H1 (cell line): ENCODE measurements around the gene RASAL1. TPM values are rescaled to one million over a fixed set of nuclear protein-coding genes. Genes with fewer than 3 reads are reported as not detected.

Experiments
- CTCF ChIA-PET: fragments of 300-600 bp; sonication (Branson Sonifier 250); formaldehyde crosslinking; loops from one replicate; lab custom pipeline; 2021; ENCODE audit not compliant: partially characterized antibody; lab: Charles Lee
- POLR2A ChIA-PET: fragments of 300-600 bp; sonication (Branson Sonifier 250); formaldehyde crosslinking; loops from one replicate; lab custom pipeline; 2021; ENCODE audit warnings: inconsistent platforms; ENCODE audit not compliant: partially characterized antibody; lab: Charles Lee
- DNase-seq, 2 experiments: peaks; one replicate each; pipeline versions ENCODE4 v3.0.0 to v3.0.0-alpha.2; 2010 to 2022; ENCODE audit warnings: low spot score in 2 of 2, low read depth in 1 of 2, mixed read lengths in 1 of 2
- FAIRE-seq: peaks from 2 replicates; lab custom pipeline; 2011; peaks lifted over from hg19 to GRCh38; lab: Jason Lieb, UNC
- H2AFZ ChIP-seq: 2 replicates; pipeline ENCODE4 v1.8.1; 2012; ENCODE audit warnings: low read length, inconsistent platforms
- H2AK5ac ChIP-seq: 2 replicates; pipeline ENCODE4 v1.6.1; 2013; ENCODE audit warnings: low read depth, low read length
- H2BK120ac ChIP-seq: replicated peaks from 2 replicates; pipeline ENCODE3; 2013; ENCODE audit warnings: low read depth, low read length, inconsistent platforms
- H2BK12ac ChIP-seq: 2 replicates; pipeline ENCODE4 v1.6.1; 2013; ENCODE audit warnings: low read depth, low read length
- H2BK15ac ChIP-seq: 2 replicates; pipeline ENCODE4 v1.6.1; 2013; ENCODE audit warnings: low read length
- H2BK20ac ChIP-seq: 2 replicates; pipeline ENCODE4 v1.6.1; 2013; ENCODE audit warnings: low read length
- H2BK5ac ChIP-seq: 2 replicates; pipeline ENCODE4 v1.6.1; 2013; ENCODE audit warnings: low read depth, low read length
- H3K14ac ChIP-seq: 2 replicates; pipeline ENCODE4 v1.6.1; 2013; ENCODE audit warnings: inconsistent platforms; ENCODE audit not compliant: insufficient read length
- H3K18ac ChIP-seq: 2 replicates; pipeline ENCODE4 v1.6.1; 2013; ENCODE audit warnings: low read length; ENCODE audit errors: extremely low read depth
- H3K23ac ChIP-seq: 2 replicates; pipeline ENCODE4 v1.6.1; 2013; ENCODE audit warnings: inconsistent platforms; ENCODE audit not compliant: insufficient read length
- H3K23me2 ChIP-seq: 2 replicates; pipeline ENCODE4 v1.6.1; 2013; ENCODE audit warnings: low read depth, low read length
- H3K27ac ChIP-seq: 2 replicates; pipeline ENCODE4 v1.6.1; 2011; ENCODE audit warnings: low read depth, low read length, inconsistent platforms
- H3K27me3 ChIP-seq, 4 experiments: replicated peaks in 1 of 4; 1 replicate in 1 of 4; 2 replicates in 3 of 4; pipeline versions ENCODE4 v1.6.1 to v1.8.1; 2011 to 2013; ENCODE audit warnings: low read length in 3 of 4, mild to moderate bottlenecking in 3 of 4, inconsistent platforms in 2 of 4, mixed read lengths in 2 of 4, moderate library complexity in 1 of 4; ENCODE audit not compliant: control insufficient read depth in 3 of 4, insufficient read depth in 3 of 4; ENCODE audit errors: extremely low read depth in 1 of 4
- H3K36me3 ChIP-seq, 4 experiments: 2 replicates each; pipeline versions ENCODE4 v1.6.1 to v1.8.1; 2011 to 2013; ENCODE audit warnings: mild to moderate bottlenecking in 4 of 4, low read length in 3 of 4, moderate library complexity in 2 of 4, control low read depth in 1 of 4, inconsistent platforms in 1 of 4; ENCODE audit not compliant: insufficient read depth in 4 of 4, control insufficient read depth in 2 of 4
- H3K4ac ChIP-seq: replicated peaks from 2 replicates; pipeline ENCODE3; 2013; ENCODE audit warnings: low read length, low read depth, mixed read lengths, inconsistent platforms; ENCODE audit not compliant: insufficient read length
- H3K4me1 ChIP-seq, 4 experiments: replicated peaks in 1 of 4; 1 replicate in 1 of 4; 2 replicates in 3 of 4; pipeline versions ENCODE4 v1.6.1 to v1.8.1; 2011 to 2013; ENCODE audit warnings: low read length in 3 of 4, inconsistent platforms in 2 of 4, mixed read lengths in 1 of 4; ENCODE audit not compliant: insufficient read depth in 4 of 4, control insufficient read depth in 3 of 4
- H3K4me2 ChIP-seq, 2 experiments: 2 replicates each; pipeline versions ENCODE4 v1.6.1 to v1.8.1; 2011 to 2013; ENCODE audit warnings: low read depth in 2 of 2, low read length in 2 of 2, control low read depth in 1 of 2, inconsistent platforms in 1 of 2, mild to moderate bottlenecking in 1 of 2; ENCODE audit not compliant: insufficient read depth in 1 of 2
- H3K4me3 ChIP-seq, 4 experiments: fragments of 200-600, 300-600 bp in 1 of 4; sonication (generic), shearing (Covaris generic), sonication (Bioruptor Twin) in 1 of 4; 2 replicates each; pipeline versions ENCODE4 v1.5.1 to v1.8.1; 2011 to 2016; ENCODE audit warnings: low read length in 4 of 4, low read depth in 3 of 4, control low read depth in 2 of 4, inconsistent platforms in 2 of 4, mild to moderate bottlenecking in 2 of 4, mixed read lengths in 1 of 4, moderate library complexity in 1 of 4; ENCODE audit not compliant: insufficient read depth in 2 of 4; ENCODE audit errors: extremely low read depth in 1 of 4
- H3K56ac ChIP-seq: replicated peaks from 2 replicates; pipeline ENCODE3; 2013; ENCODE audit warnings: low read depth, mild to moderate bottlenecking, mixed read lengths, low read length, inconsistent platforms; ENCODE audit not compliant: insufficient read length
- H3K79me1 ChIP-seq: 2 replicates; pipeline ENCODE4 v1.6.1; 2013; ENCODE audit warnings: low read depth, low read length, control low read depth
- H3K79me2 ChIP-seq, 2 experiments: 2 replicates each; pipeline versions ENCODE4 v1.6.1 to v1.8.1; 2012 to 2013; ENCODE audit warnings: low read length in 2 of 2, mild to moderate bottlenecking in 2 of 2, inconsistent platforms in 1 of 2; ENCODE audit not compliant: insufficient read depth in 2 of 2, control insufficient read depth in 1 of 2
- H3K9ac ChIP-seq, 4 experiments: replicated peaks in 1 of 4; 1 replicate in 1 of 4; 2 replicates in 3 of 4; pipeline versions ENCODE4 v1.6.1 to v1.8.1; 2011 to 2013; ENCODE audit warnings: low read depth in 3 of 4, low read length in 3 of 4, control low read depth in 2 of 4, mild to moderate bottlenecking in 2 of 4, moderate library complexity in 2 of 4, inconsistent platforms in 1 of 4; ENCODE audit errors: extremely low read depth in 1 of 4
- H3K9me3 ChIP-seq, 2 experiments: 2 replicates each; pipeline versions ENCODE4 v1.6.1 to v1.8.1; 2012 to 2013; ENCODE audit warnings: mild to moderate bottlenecking in 2 of 2, moderate library complexity in 2 of 2, control low read depth in 1 of 2, inconsistent platforms in 1 of 2, low read depth in 1 of 2, low read length in 1 of 2, mixed read lengths in 1 of 2; ENCODE audit not compliant: insufficient read depth in 2 of 2
- H4K20me1 ChIP-seq, 2 experiments: replicated peaks in 1 of 2; 2 replicates each; pipeline versions ENCODE3 to v1.8.1; 2011 to 2013; ENCODE audit warnings: inconsistent platforms in 2 of 2, low read length in 2 of 2, mild to moderate bottlenecking in 1 of 2; ENCODE audit not compliant: insufficient read depth in 2 of 2, control insufficient read depth in 1 of 2
- H4K5ac ChIP-seq: 2 replicates; pipeline ENCODE4 v1.6.1; 2013; ENCODE audit warnings: low read length, low read depth, mixed read lengths, inconsistent platforms; ENCODE audit not compliant: insufficient read length
- H4K8ac ChIP-seq: 2 replicates; pipeline ENCODE4 v1.8.0; 2013; ENCODE audit warnings: mild to moderate bottlenecking, moderate library complexity, low read length, inconsistent platforms; ENCODE audit not compliant: insufficient read depth; ENCODE audit errors: extremely low read depth
- H4K91ac ChIP-seq: replicated peaks from 2 replicates; pipeline ENCODE3; 2013; ENCODE audit warnings: low read length, mixed read lengths, inconsistent platforms; ENCODE audit not compliant: insufficient read length
- JUN ChIP-seq: IDR thresholded peaks from 2 replicates; pipeline ENCODE4 v1.6.1; 2011; ENCODE audit warnings: low read depth, mild to moderate bottlenecking, improper control_type of control experiment, low read length
- KDM1A ChIP-seq: fragments of 200-600, 300-600 bp; sonication (generic); IDR thresholded peaks from 2 replicates; pipeline ENCODE4 v1.7.1; 2016; ENCODE audit warnings: mild to moderate bottlenecking, low read length, borderline replicate concordance
- TBP ChIP-seq: IDR thresholded peaks from 2 replicates; pipeline ENCODE4 v1.6.1; 2011; ENCODE audit warnings: low read depth, low read length, improper control_type of control experiment
- WGBS, 2 experiments: shearing (Covaris generic) in 1 of 2; methylation state at CpG; one replicate each; pipeline versions ENCODE4 v1.1.6 to v1.1.7; 2013 to 2015; ENCODE audit warnings: low lambda C conversion rate in 2 of 2, mixed read lengths in 2 of 2, inconsistent platforms in 1 of 2, low coverage in 1 of 2, missing lambda C conversion rate in 1 of 2; ENCODE audit not compliant: insufficient replicate concordance in 2 of 2, insufficient coverage in 1 of 2, insufficient read length in 1 of 2; ENCODE audit errors: extremely low coverage in 1 of 2, missing lambda C conversion rate in 1 of 2; 5-methylcytosine and 5-hydroxymethylcytosine counted together
- polyA plus RNA-seq, 7 experiments: library from polyadenylated mRNA; depleted of rRNA in 3 of 7; stranded (reverse) in 5 of 7; unstranded in 2 of 7; fragments of >200 nt in 5 of 7; fragments of 200-250 nt in 2 of 7; gene quantifications; 1 replicate in 5 of 7; 2 replicates in 1 of 7; 4 replicates in 1 of 7; pipeline versions ENCODE4 v1.2.1 to v1.2.3, GENCODE V29; 2011 to 2013; ENCODE audit warnings: missing spikeins in 2 of 7, mixed read lengths in 2 of 7
- total RNA-seq: library from RNA; stranded (reverse); fragmentation: NEBNext Ultra II Directional; extraction: Animal tissue kit (Norgen Biotek cat#: 25700); gene quantifications from 2 replicates; pipeline ENCODE4 v1.2.1, GENCODE V29; 2021

RASAL1 gene
- total and polyA plus RNA-seq, 2 of the 8 experiments (the other 6 are each of a cell fraction or from before 2014, with no cell fraction given), result 3.7 to 5.0 TPM

GRCh38 chr12:113051759-113052158 is 83.8 kb downstream of the RASAL1 start:
- H3K27me3 ChIP-seq, result peaks cover 0 to 18% (median 15%) of the 10 kb centered on the region in 4 experiments; a peak in 6 of 7 replicates
- no peak overlapping the region for H2AK5ac ChIP-seq
- ChIA-PET CTCF (interaction anchor here (0.6 to 8.3 kb wide), 10 partner anchors 14 to 1017 kb away, joined by 3 to 139 read pairs (median 4); partner anchors contain the start of gene OAS2), POLR2A (no interaction called here)
- no peak overlapping the region for H4K91ac ChIP-seq
- no peak overlapping the region for H3K4me2 ChIP-seq
- 89% methylated on average over 4 of the region's 4 CpGs; no CpG with 5 or more reads in 1 of the 2 experiments for WGBS, 2 experiments
- no peaks in the 10 kb centered on the region for H3K79me2 ChIP-seq
- H2AFZ ChIP-seq, result no peak overlapping the region
- H3K18ac ChIP-seq, result no peak overlapping the region
- no peak overlapping the region for H4K5ac ChIP-seq
- no peaks in the 10 kb centered on the region for H4K20me1 ChIP-seq
- no peaks in the 10 kb centered on the region; a peak in 2 of 7 replicates for H3K4me1 ChIP-seq
- H2BK15ac ChIP-seq, result no peak overlapping the region
- H3K79me1 ChIP-seq, result no peaks in the 10 kb centered on the region
- H3K23me2 ChIP-seq, result peaks cover 7% of the 10 kb centered on the region; the same call in 1 of the 2 replicates
- H3K4me3 ChIP-seq, result no peak overlapping the region
- H2BK5ac ChIP-seq, result no peak overlapping the region
- no peak for DNase-seq
- no peak overlapping the region for H2BK120ac ChIP-seq
- H3K14ac ChIP-seq, result no peak overlapping the region
- H4K8ac ChIP-seq, result no peak overlapping the region
- H3K36me3 ChIP-seq, result no peaks in the 10 kb centered on the region
- H2BK12ac ChIP-seq, result no peak overlapping the region
- no peak overlapping the region for H2BK20ac ChIP-seq
- H3K9ac ChIP-seq, result no peak overlapping the region
- no peak overlapping the region for H3K56ac ChIP-seq
- H3K4ac ChIP-seq, result no peak overlapping the region
- H3K9me3 ChIP-seq, result no peaks in the 10 kb centered on the region
- no peak overlapping the region for H3K23ac ChIP-seq
- TF ChIP-seq JUN (no peak), TBP (no peak), KDM1A (no peak)
- no peak overlapping the region for H3K27ac ChIP-seq
- FAIRE-seq, result no peak
